Panc1 (cell line): ENCODE results near the gene KLHL41.

Experiments used
- POLR2AphosphoS5 ChIP-seq: IDR thresholded peaks from 2 replicates; pipeline ENCODE4 v1.6.1; 2012; ENCODE audit warnings: mild to moderate bottlenecking, low read depth, low read length, moderate library complexity
- TF ChIP-seq, protein P1 (sequence below): fragments of 450-650 bp; IDR thresholded peaks from 2 replicates; pipeline ENCODE4 v1.5.1; 2017; ENCODE audit warnings: mild to moderate bottlenecking

DNA sequence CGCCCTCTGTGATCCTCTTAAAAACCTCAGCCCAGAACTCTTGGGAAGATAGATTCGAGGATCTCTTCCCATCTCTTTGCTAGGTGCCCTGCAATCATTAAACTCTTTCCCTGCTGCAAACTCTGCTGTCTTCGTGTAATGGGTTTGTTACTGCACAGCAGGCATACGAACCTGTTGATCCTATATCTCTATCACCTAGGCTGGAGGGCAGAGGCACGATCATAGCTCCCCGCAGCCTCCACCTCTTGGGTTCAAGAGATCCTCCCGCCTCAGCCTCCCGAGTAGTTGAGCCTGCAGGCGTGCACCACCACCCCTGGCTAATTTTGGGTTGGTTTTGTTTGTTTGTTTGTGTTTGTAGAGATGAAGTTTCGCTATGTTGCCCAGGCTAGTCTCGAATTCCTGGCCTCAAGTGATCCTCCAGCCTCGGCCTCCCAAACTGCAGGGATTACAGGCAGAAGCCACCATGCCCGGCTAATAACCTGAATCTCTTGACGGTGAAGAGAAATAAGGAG lies 30.7 kb upstream of the KLHL41 start:
- TF ChIP-seq, protein P1, sequence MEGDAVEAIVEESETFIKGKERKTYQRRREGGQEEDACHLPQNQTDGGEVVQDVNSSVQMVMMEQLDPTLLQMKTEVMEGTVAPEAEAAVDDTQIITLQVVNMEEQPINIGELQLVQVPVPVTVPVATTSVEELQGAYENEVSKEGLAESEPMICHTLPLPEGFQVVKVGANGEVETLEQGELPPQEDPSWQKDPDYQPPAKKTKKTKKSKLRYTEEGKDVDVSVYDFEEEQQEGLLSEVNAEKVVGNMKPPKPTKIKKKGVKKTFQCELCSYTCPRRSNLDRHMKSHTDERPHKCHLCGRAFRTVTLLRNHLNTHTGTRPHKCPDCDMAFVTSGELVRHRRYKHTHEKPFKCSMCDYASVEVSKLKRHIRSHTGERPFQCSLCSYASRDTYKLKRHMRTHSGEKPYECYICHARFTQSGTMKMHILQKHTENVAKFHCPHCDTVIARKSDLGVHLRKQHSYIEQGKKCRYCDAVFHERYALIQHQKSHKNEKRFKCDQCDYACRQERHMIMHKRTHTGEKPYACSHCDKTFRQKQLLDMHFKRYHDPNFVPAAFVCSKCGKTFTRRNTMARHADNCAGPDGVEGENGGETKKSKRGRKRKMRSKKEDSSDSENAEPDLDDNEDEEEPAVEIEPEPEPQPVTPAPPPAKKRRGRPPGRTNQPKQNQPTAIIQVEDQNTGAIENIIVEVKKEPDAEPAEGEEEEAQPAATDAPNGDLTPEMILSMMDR, result no peak
- TF ChIP-seq POLR2AphosphoS5, result no peak
